Peyer's patch (tissue), 4 donors: ENCODE results near the gene OR52N2.

Source experiments
- POLR2A ChIP-seq, 2 donors: fragments of 450-650 bp; IDR thresholded peaks; one replicate each; pipeline ENCODE4 v1.5.1; 2017; ENCODE audit warnings: antibody characterized with exemption in 2 of 2, mild to moderate bottlenecking in 2 of 2, moderate library complexity in 2 of 2
- TF ChIP-seq, protein P1 (sequence below), 6 experiments: fragments of 450-650 bp in 4 of 6; fragments of 200-600 bp in 2 of 6; sonication (generic) in 1 of 6; IDR thresholded peaks; one replicate each; pipeline ENCODE4 v1.5.1; 2017 to 2019; ENCODE audit warnings: antibody characterized with exemption in 6 of 6, mild to moderate bottlenecking in 3 of 6, moderate library complexity in 1 of 6

- TF ChIP-seq, protein P1, sequence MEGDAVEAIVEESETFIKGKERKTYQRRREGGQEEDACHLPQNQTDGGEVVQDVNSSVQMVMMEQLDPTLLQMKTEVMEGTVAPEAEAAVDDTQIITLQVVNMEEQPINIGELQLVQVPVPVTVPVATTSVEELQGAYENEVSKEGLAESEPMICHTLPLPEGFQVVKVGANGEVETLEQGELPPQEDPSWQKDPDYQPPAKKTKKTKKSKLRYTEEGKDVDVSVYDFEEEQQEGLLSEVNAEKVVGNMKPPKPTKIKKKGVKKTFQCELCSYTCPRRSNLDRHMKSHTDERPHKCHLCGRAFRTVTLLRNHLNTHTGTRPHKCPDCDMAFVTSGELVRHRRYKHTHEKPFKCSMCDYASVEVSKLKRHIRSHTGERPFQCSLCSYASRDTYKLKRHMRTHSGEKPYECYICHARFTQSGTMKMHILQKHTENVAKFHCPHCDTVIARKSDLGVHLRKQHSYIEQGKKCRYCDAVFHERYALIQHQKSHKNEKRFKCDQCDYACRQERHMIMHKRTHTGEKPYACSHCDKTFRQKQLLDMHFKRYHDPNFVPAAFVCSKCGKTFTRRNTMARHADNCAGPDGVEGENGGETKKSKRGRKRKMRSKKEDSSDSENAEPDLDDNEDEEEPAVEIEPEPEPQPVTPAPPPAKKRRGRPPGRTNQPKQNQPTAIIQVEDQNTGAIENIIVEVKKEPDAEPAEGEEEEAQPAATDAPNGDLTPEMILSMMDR (IDR thresholded peaks at IDR 0.05) = no peak
- no peak for TF ChIP-seq POLR2A (IDR thresholded peaks at IDR 0.05)
Observed at GRCh38 chr11:5833446-5833845, 24.7 kb downstream of the OR52N2 start.
